ENCODE data around the gene INAVA.
"Not testable (repeated sequence)": the region's sequence is repeated elsewhere in the genome, so short reads cannot be mapped to it uniquely, and the experiment has no call there.

INAVA gene

GRCh38 chr1:200963888-200964287 lies 69.2 kb downstream of the INAVA start:
- not testable (repeated sequence) for DNase-seq (ENCODE audit: low spot score)

Data from HuH-7 (cell line).